Measurements from ENCODE around the gene CCDC92.

The CCDC92 gene

GRCh38 chr12:123888989-123889388, 83.6 kb downstream of the CCDC92 start:
- no peak for DNase-seq

GRCh38 chr12:123886931-123887582, 85.6 kb downstream of the CCDC92 start:
- no peak for DNase-seq

- DNase-seq, result no peak
Observed at GRCh38 chr12:123886258-123886657, 86.4 kb downstream of the CCDC92 start.
